Glutamatergic neuron (in vitro differentiated cells): ENCODE data around the gene TMEM129. TPM values are rescaled to one million over a fixed set of nuclear protein-coding genes. Genes with fewer than 3 reads are reported as not detected.

Experiments
- DNase-seq: peaks from one replicate; pipeline ENCODE4 v3.0.0; 2022
- H3K27ac Mint-ChIP-seq: one replicate; pipeline ENCODE4 v1.8.0; 2020; ENCODE audit warnings: mild to moderate bottlenecking, mixed read lengths, inconsistent platforms; ENCODE audit not compliant: unreplicated experiment
- H3K27me3 Mint-ChIP-seq: one replicate; pipeline ENCODE4 v1.8.0; 2020; ENCODE audit warnings: mild to moderate bottlenecking, moderate library complexity, mixed read lengths, inconsistent platforms; ENCODE audit not compliant: unreplicated experiment
- H3K36me3 Mint-ChIP-seq: one replicate; pipeline ENCODE4 v1.8.0; 2020; ENCODE audit warnings: mild to moderate bottlenecking, mixed read lengths, inconsistent platforms; ENCODE audit not compliant: unreplicated experiment
- H3K4me1 Mint-ChIP-seq: one replicate; pipeline ENCODE4 v1.8.0; 2020; ENCODE audit warnings: mild to moderate bottlenecking, low read depth, mixed read lengths, inconsistent platforms; ENCODE audit not compliant: unreplicated experiment
- H3K4me3 Mint-ChIP-seq: one replicate; pipeline ENCODE4 v1.8.0; 2020; ENCODE audit warnings: mild to moderate bottlenecking, mixed read lengths, inconsistent platforms; ENCODE audit not compliant: unreplicated experiment
- H3K9me3 Mint-ChIP-seq: one replicate; pipeline ENCODE4 v1.8.0; 2020; ENCODE audit warnings: mild to moderate bottlenecking, moderate library complexity, mixed read lengths, inconsistent platforms; ENCODE audit not compliant: unreplicated experiment
- total RNA-seq: library from RNA; stranded (reverse); fragmentation: NEBNext Ultra II Directional; extraction: Animal tissue kit (Norgen Biotek cat#: 25700); gene quantifications from one replicate; pipeline ENCODE4 v1.2.1, GENCODE V29; 2021; ENCODE audit not compliant: unreplicated experiment
- TF ChIP-seq, protein P1 (sequence below): fragments of 200-600 bp; sonication (generic); IDR thresholded peaks from one replicate; pipeline ENCODE4 v1.5.0; 2021; ENCODE audit not compliant: partially characterized antibody, unreplicated experiment

Gene TMEM129
- total RNA-seq, 1 donor from 2014 or later: 23.8 TPM

DNA sequence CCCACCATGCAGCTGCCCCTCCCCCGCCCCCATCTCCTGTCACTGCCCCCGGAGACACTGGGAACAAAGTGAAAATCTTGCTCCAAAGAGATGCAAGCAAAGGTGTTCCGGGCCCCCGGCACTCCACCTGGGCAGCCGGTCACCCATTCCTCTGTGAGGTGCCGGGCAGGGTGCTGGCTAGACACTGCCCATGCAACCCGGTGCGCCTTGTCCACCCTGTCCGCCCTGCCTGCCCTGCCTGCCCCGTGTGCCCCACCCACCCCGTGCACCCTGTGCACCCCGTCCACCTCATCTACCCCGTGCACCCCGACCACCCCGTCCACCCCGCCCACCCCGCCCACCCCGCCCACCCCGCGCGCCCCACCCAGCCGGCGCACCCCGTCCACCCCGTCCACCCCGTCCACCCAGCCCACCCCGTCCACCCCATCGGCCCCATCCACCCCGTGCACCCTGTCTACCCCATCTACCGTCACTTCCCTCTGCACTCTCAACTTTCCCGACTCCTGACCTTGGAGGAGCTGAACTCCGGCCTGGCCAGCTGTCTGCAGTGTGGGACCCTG lies 40.1 kb upstream of the TMEM129 start:
- Mint-ChIP-seq H3K27me3 (no peaks in the 10 kb centered on the region), H3K4me1 (no peaks in the 10 kb centered on the region), H3K27ac (no peak overlapping the region), H3K4me3 (no peak overlapping the region), H3K36me3 (no peaks in the 10 kb centered on the region), H3K9me3 (peaks cover 2% of the 10 kb centered on the region)
- TF ChIP-seq, protein P1, sequence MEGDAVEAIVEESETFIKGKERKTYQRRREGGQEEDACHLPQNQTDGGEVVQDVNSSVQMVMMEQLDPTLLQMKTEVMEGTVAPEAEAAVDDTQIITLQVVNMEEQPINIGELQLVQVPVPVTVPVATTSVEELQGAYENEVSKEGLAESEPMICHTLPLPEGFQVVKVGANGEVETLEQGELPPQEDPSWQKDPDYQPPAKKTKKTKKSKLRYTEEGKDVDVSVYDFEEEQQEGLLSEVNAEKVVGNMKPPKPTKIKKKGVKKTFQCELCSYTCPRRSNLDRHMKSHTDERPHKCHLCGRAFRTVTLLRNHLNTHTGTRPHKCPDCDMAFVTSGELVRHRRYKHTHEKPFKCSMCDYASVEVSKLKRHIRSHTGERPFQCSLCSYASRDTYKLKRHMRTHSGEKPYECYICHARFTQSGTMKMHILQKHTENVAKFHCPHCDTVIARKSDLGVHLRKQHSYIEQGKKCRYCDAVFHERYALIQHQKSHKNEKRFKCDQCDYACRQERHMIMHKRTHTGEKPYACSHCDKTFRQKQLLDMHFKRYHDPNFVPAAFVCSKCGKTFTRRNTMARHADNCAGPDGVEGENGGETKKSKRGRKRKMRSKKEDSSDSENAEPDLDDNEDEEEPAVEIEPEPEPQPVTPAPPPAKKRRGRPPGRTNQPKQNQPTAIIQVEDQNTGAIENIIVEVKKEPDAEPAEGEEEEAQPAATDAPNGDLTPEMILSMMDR: no peak
- DNase-seq: no peak

DNA sequence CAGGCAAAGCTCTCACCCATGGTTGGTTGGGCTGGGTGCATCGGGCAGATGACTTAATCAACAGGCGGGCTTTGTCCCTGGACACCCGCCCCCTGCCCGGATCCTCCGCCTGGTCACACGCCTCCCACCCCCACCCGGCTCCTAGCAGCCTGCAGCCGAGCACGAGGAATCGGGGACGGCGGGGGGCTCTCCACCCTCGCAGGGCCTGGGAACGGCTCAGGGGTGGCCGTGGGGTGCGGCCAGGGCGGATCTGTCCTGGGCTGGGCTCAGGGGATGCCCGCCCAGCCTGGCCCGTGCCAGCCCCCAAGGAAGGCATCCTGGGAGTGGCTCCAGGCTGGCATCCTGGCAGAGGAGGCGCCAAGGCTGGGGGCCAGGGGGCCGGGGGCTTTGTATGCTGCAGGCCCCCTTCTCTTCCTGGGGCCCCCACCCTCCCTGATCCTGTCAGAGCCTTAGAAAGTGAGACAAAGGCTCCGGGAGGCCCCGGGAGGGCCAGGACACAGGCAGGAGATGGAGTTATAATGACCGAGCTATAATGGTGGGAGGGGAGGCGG lies 39.5 kb upstream of the TMEM129 start:
- H3K4me3 Mint-ChIP-seq: no peak overlapping the region
- H3K4me1 Mint-ChIP-seq: no peaks in the 10 kb centered on the region
- TF ChIP-seq, protein P1: no peak
- no peak overlapping the region for H3K27ac Mint-ChIP-seq
- no peaks in the 10 kb centered on the region for H3K36me3 Mint-ChIP-seq
- no peak for DNase-seq
- H3K27me3 Mint-ChIP-seq: peaks cover 1% of the 10 kb centered on the region
- H3K9me3 Mint-ChIP-seq: peaks cover 2% of the 10 kb centered on the region

- TF ChIP-seq, protein P1: no peak
- no peaks in the 10 kb centered on the region for H3K36me3 Mint-ChIP-seq
- DNase-seq: no peak
- peaks cover 2% of the 10 kb centered on the region for H3K9me3 Mint-ChIP-seq
- H3K4me3 Mint-ChIP-seq: no peak overlapping the region
- no peaks in the 10 kb centered on the region for H3K4me1 Mint-ChIP-seq
- H3K27ac Mint-ChIP-seq: no peak overlapping the region
- peaks cover 1% of the 10 kb centered on the region for H3K27me3 Mint-ChIP-seq
Measured at GRCh38 chr4:1759818-1760223, 38.7 kb upstream of the TMEM129 start.

DNA sequence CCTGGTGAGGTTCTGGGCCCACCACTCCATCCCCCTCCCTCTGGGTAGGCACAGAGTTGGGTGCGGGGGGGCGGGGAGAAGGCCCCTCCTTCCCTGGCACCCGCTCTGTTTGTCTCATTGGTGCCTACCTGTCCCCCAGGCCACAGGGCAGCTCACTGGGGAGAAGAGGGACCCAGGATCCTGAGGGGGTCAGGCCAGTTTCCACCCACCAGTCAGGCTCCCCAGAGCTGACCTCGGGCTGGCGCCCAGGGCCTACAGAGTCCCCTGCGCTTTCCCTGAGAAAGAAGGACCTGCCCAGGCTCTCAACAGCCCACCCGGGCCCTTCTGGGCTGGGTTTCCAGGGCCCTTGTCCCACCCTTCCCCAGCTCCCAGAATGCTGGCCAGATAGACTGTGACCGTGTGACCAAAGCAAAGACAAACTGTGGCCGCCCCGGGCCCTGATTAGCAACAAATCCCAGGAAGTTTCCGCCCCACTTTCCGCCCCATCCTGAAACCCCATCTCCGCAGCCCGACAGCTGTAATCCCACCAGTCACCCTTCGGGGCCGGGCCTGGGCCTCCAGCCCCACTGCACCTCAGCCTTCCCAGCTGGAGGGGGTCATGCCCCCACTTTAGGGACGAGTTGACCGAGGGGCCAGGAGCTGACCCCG lies 38.2 kb upstream of the TMEM129 start:
- Mint-ChIP-seq H3K27me3 (peaks cover 1% of the 10 kb centered on the region), H3K36me3 (no peaks in the 10 kb centered on the region), H3K9me3 (peaks cover 3% of the 10 kb centered on the region), H3K4me3 (no peak overlapping the region), H3K27ac (no peak overlapping the region), H3K4me1 (no peaks in the 10 kb centered on the region)
- TF ChIP-seq, protein P1: no peak
- DNase-seq: no peak
